Measurements from ENCODE around the gene DKK1. TPM values are rescaled to one million over a fixed set of nuclear protein-coding genes. Genes with fewer than 3 reads are reported as not detected.

The DKK1 gene
- total RNA-seq, 5 donors from 2014 or later (not counting 1 experiment from before 2014, with no cell fraction given): 0.59 to 2.4 (median 0.76) TPM; not detected in 2

GRCh38 chr10:52346394-52347326, 32.6 kb downstream of the DKK1 start:
- CTCF ChIA-PET: no interaction called here
- ATAC-seq (replicated peaks in 1 of 4) (no peak), DNase-seq (no peak)
- Histone ChIP-seq H3K36me3 (ENCODE audit: control insufficient read depth in 2 of 2, extremely low read depth in 1 of 2, insufficient read depth in 1 of 2, low read length in 1 of 2) (no peaks in the 10 kb centered on the region), H3K27ac (ENCODE audit: low read length) (no peak overlapping the region), H3K9me3 (no peaks in the 10 kb centered on the region), H3K4me1 (ENCODE audit: control insufficient read depth in 1 of 2, extremely low read depth in 1 of 2, insufficient read depth in 2 of 2, low read length in 2 of 2) (no peaks in the 10 kb centered on the region), H3K27me3 (replicated peaks in 1 of 2; ENCODE audit: control insufficient read depth in 2 of 2, extremely low read depth in 1 of 2, insufficient read depth in 2 of 2, low read length in 1 of 2) (no peaks in the 10 kb centered on the region), H3K4me3 (ENCODE audit: control insufficient read depth in 1 of 2, extremely low read depth in 1 of 2, low read length in 1 of 2) (no peak overlapping the region)
- 84% methylated on average over 23 of the region's 27 CpGs for WGBS (ENCODE audit: insufficient coverage)
- POLR2A ChIA-PET: no interaction called here
- no peak overlapping the region for H3K4me3 Mint-ChIP-seq
- H3K36me3 Mint-ChIP-seq: no peaks in the 10 kb centered on the region
- no peaks in the 10 kb centered on the region for H3K9me3 Mint-ChIP-seq
- H3K27me3 Mint-ChIP-seq: no peaks in the 10 kb centered on the region
- H3K4me1 Mint-ChIP-seq: no peaks in the 10 kb centered on the region
- H3K27ac Mint-ChIP-seq: no peak overlapping the region

GRCh38 chr10:52347327-52347667, 33.2 kb downstream of the DKK1 start:
- ChIA-PET POLR2A (no interaction called here), CTCF (no interaction called here)
- H3K9me3 Mint-ChIP-seq: no peaks in the 10 kb centered on the region
- Histone ChIP-seq H3K4me1 (ENCODE audit: control insufficient read depth in 1 of 2, extremely low read depth in 1 of 2, insufficient read depth in 2 of 2, low read length in 2 of 2) (no peaks in the 10 kb centered on the region), H3K27ac (ENCODE audit: low read length) (no peak overlapping the region), H3K9me3 (no peaks in the 10 kb centered on the region), H3K36me3 (ENCODE audit: control insufficient read depth in 2 of 2, extremely low read depth in 1 of 2, insufficient read depth in 1 of 2, low read length in 1 of 2) (no peaks in the 10 kb centered on the region), H3K4me3 (ENCODE audit: control insufficient read depth in 1 of 2, extremely low read depth in 1 of 2, low read length in 1 of 2) (no peak overlapping the region), H3K27me3 (replicated peaks in 1 of 2; ENCODE audit: control insufficient read depth in 2 of 2, extremely low read depth in 1 of 2, insufficient read depth in 2 of 2, low read length in 1 of 2) (no peaks in the 10 kb centered on the region)
- H3K27ac Mint-ChIP-seq: no peak overlapping the region
- no peak for DNase-seq
- no peak overlapping the region for H3K4me3 Mint-ChIP-seq
- no peaks in the 10 kb centered on the region for H3K36me3 Mint-ChIP-seq
- no peaks in the 10 kb centered on the region for H3K27me3 Mint-ChIP-seq
- H3K4me1 Mint-ChIP-seq: no peaks in the 10 kb centered on the region
- WGBS (ENCODE audit: insufficient coverage): 83% methylated on average over 5 of the region's 5 CpGs
- ATAC-seq (replicated peaks in 1 of 4): no peak

GRCh38 chr10:52348037-52348564, 34.0 kb downstream of the DKK1 start:
- Mint-ChIP-seq H3K4me1 (no peaks in the 10 kb centered on the region), H3K4me3 (no peak overlapping the region), H3K27me3 (no peaks in the 10 kb centered on the region), H3K27ac (no peak overlapping the region), H3K36me3 (no peaks in the 10 kb centered on the region), H3K9me3 (peaks cover 0 to 3% (median 0%) of the 10 kb centered on the region in 3 donors)
- Histone ChIP-seq H3K27ac (ENCODE audit: low read length) (no peak overlapping the region), H3K27me3 (replicated peaks in 1 of 2; ENCODE audit: control insufficient read depth in 2 of 2, extremely low read depth in 1 of 2, insufficient read depth in 2 of 2, low read length in 1 of 2) (no peaks in the 10 kb centered on the region), H3K9me3 (no peaks in the 10 kb centered on the region), H3K4me1 (ENCODE audit: control insufficient read depth in 1 of 2, extremely low read depth in 1 of 2, insufficient read depth in 2 of 2, low read length in 2 of 2) (no peaks in the 10 kb centered on the region), H3K36me3 (ENCODE audit: control insufficient read depth in 2 of 2, extremely low read depth in 1 of 2, insufficient read depth in 1 of 2, low read length in 1 of 2) (no peaks in the 10 kb centered on the region), H3K4me3 (ENCODE audit: control insufficient read depth in 1 of 2, extremely low read depth in 1 of 2, low read length in 1 of 2) (no peak overlapping the region)
- ChIA-PET CTCF (no interaction called here), POLR2A (no interaction called here)
- DNase-seq (no peak), ATAC-seq (replicated peaks in 1 of 4) (no peak)
- WGBS (ENCODE audit: insufficient coverage): 82% methylated on average over 4 of the region's 5 CpGs

- H3K4me1 ChIP-seq (ENCODE audit: control insufficient read depth in 1 of 2, extremely low read depth in 1 of 2, insufficient read depth in 2 of 2, low read length in 2 of 2): no peaks in the 10 kb centered on the region
- POLR2A ChIA-PET: interaction anchor here in 1 of 2 donors (0.7 kb wide), 1 partner anchor 524 kb away, joined by 4 read pairs; no protein-coding TSS in a partner anchor
- H3K4me3 ChIP-seq (ENCODE audit: control insufficient read depth in 1 of 2, extremely low read depth in 1 of 2, low read length in 1 of 2): no peak overlapping the region
- no peak overlapping the region for H3K27ac ChIP-seq (ENCODE audit: low read length)
- Mint-ChIP-seq H3K27me3 (no peaks in the 10 kb centered on the region), H3K9me3 (peaks cover 0 to 5% (median 0%) of the 10 kb centered on the region in 3 donors), H3K4me1 (no peaks in the 10 kb centered on the region), H3K27ac (no peak overlapping the region), H3K4me3 (no peak overlapping the region), H3K36me3 (no peaks in the 10 kb centered on the region)
- no CpG with 5 or more reads among the region's 2 CpGs for WGBS (ENCODE audit: insufficient coverage)
- CTCF ChIA-PET: no interaction called here
- no peaks in the 10 kb centered on the region for H3K27me3 ChIP-seq (replicated peaks in 1 of 2; ENCODE audit: control insufficient read depth in 2 of 2, extremely low read depth in 1 of 2, insufficient read depth in 2 of 2, low read length in 1 of 2)
- DNase-seq: no peak
- ATAC-seq (replicated peaks in 1 of 4): no peak
- H3K9me3 ChIP-seq: no peaks in the 10 kb centered on the region
- no peaks in the 10 kb centered on the region for H3K36me3 ChIP-seq (ENCODE audit: control insufficient read depth in 2 of 2, extremely low read depth in 1 of 2, insufficient read depth in 1 of 2, low read length in 1 of 2)
These were observed 37.8 kb downstream of the DKK1 start for GRCh38 chr10:52351914-52352330.

GRCh38 chr10:52353205-52353604, 39.1 kb downstream of the DKK1 start:
- H3K9me3 Mint-ChIP-seq: peaks cover 0 to 5% (median 0%) of the 10 kb centered on the region in 3 donors
- DNase-seq (no peak), ATAC-seq (replicated peaks in 1 of 4) (no peak)
- H3K4me1 Mint-ChIP-seq: no peaks in the 10 kb centered on the region
- Histone ChIP-seq H3K4me3 (ENCODE audit: control insufficient read depth in 1 of 2, extremely low read depth in 1 of 2, low read length in 1 of 2) (no peak overlapping the region), H3K4me1 (ENCODE audit: control insufficient read depth in 1 of 2, extremely low read depth in 1 of 2, insufficient read depth in 2 of 2, low read length in 2 of 2) (no peaks in the 10 kb centered on the region), H3K27ac (ENCODE audit: low read length) (no peak overlapping the region), H3K27me3 (replicated peaks in 1 of 2; ENCODE audit: control insufficient read depth in 2 of 2, extremely low read depth in 1 of 2, insufficient read depth in 2 of 2, low read length in 1 of 2) (no peaks in the 10 kb centered on the region), H3K36me3 (ENCODE audit: control insufficient read depth in 2 of 2, extremely low read depth in 1 of 2, insufficient read depth in 1 of 2, low read length in 1 of 2) (no peaks in the 10 kb centered on the region), H3K9me3 (no peaks in the 10 kb centered on the region)
- CTCF ChIA-PET: no interaction called here
- WGBS (ENCODE audit: insufficient coverage): no CpG with 5 or more reads among the region's 2 CpGs
- no peaks in the 10 kb centered on the region for H3K36me3 Mint-ChIP-seq
- POLR2A ChIA-PET: no interaction called here
- H3K27me3 Mint-ChIP-seq: no peaks in the 10 kb centered on the region
- H3K27ac Mint-ChIP-seq: no peak overlapping the region
- no peak overlapping the region for H3K4me3 Mint-ChIP-seq

- Mint-ChIP-seq H3K27ac (no peak overlapping the region), H3K4me3 (no peak overlapping the region), H3K4me1 (no peaks in the 10 kb centered on the region), H3K27me3 (no peaks in the 10 kb centered on the region), H3K9me3 (peaks cover 0 to 5% (median 0%) of the 10 kb centered on the region in 3 donors), H3K36me3 (no peaks in the 10 kb centered on the region)
- CTCF ChIA-PET: no interaction called here
- no peak for ATAC-seq (replicated peaks in 1 of 4)
- Histone ChIP-seq H3K36me3 (ENCODE audit: control insufficient read depth in 2 of 2, extremely low read depth in 1 of 2, insufficient read depth in 1 of 2, low read length in 1 of 2) (no peaks in the 10 kb centered on the region), H3K9me3 (no peaks in the 10 kb centered on the region), H3K27ac (ENCODE audit: low read length) (no peak overlapping the region), H3K4me3 (ENCODE audit: control insufficient read depth in 1 of 2, extremely low read depth in 1 of 2, low read length in 1 of 2) (no peak overlapping the region), H3K4me1 (ENCODE audit: control insufficient read depth in 1 of 2, extremely low read depth in 1 of 2, insufficient read depth in 2 of 2, low read length in 2 of 2) (no peaks in the 10 kb centered on the region), H3K27me3 (replicated peaks in 1 of 2; ENCODE audit: control insufficient read depth in 2 of 2, extremely low read depth in 1 of 2, insufficient read depth in 2 of 2, low read length in 1 of 2) (no peaks in the 10 kb centered on the region)
- POLR2A ChIA-PET: no interaction called here
- DNase-seq: no peak
- WGBS (ENCODE audit: insufficient coverage): no CpG with 5 or more reads among the region's 1 CpG
These were observed 39.9 kb downstream of the DKK1 start for GRCh38 chr10:52353960-52354394.

Measured in T-cell (primary cell).